DND-41 (cell line): Measurements from ENCODE around the gene MINAR2.

Source experiments
- EZH2 ChIP-seq: IDR thresholded peaks from 3 replicates; pipeline ENCODE4 v1.6.1; 2012; ENCODE audit warnings: borderline replicate concordance, low read depth, mild to moderate bottlenecking, moderate library complexity, low read length, inconsistent platforms; ENCODE audit not compliant: severe bottlenecking
- TF ChIP-seq, protein P1 (sequence below): IDR thresholded peaks from 2 replicates; pipeline ENCODE4 v1.5.1; 2012; ENCODE audit warnings: borderline replicate concordance, low read length, moderate library complexity, mild to moderate bottlenecking; ENCODE audit not compliant: poor library complexity, severe bottlenecking; ENCODE audit errors: extremely low read depth

DNA sequence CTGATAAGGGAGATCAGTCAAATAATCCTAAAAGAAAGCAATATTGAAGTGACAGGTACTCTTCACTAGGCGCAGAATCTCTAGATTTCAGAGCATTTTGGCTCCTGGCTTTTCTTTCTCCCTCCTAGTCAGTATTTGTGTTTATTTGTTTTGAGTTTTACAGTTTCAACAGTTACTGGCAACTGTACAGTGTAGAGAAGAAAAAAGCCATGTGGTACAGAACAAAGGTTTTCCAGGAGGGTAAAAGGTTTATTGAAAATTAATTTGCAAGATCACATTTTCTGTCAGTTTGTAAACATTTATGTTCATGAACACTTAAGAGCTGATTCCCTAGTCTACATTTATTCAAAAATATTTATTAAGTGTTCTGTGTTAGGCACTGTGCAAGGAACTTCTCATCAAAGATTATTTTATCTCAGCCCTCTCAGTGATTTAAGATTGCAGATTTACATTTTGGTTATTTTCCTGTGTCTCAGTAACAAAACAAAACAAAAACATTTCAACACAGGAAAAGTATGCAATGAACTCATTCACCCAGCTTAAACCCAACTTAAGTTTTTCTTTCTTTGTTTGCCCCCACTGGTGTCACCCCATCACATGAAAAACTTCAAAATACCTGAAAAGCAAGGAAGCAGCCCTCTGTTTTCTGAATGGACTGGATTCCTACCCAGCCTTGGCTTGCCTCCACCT, 12.9 kb downstream of the MINAR2 start:
- TF ChIP-seq, protein P1, sequence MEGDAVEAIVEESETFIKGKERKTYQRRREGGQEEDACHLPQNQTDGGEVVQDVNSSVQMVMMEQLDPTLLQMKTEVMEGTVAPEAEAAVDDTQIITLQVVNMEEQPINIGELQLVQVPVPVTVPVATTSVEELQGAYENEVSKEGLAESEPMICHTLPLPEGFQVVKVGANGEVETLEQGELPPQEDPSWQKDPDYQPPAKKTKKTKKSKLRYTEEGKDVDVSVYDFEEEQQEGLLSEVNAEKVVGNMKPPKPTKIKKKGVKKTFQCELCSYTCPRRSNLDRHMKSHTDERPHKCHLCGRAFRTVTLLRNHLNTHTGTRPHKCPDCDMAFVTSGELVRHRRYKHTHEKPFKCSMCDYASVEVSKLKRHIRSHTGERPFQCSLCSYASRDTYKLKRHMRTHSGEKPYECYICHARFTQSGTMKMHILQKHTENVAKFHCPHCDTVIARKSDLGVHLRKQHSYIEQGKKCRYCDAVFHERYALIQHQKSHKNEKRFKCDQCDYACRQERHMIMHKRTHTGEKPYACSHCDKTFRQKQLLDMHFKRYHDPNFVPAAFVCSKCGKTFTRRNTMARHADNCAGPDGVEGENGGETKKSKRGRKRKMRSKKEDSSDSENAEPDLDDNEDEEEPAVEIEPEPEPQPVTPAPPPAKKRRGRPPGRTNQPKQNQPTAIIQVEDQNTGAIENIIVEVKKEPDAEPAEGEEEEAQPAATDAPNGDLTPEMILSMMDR: no peak
- no peak for TF ChIP-seq EZH2
